Stimulated activated CD4-positive, alpha-beta T cell treated with anti-CD3 and anti-CD28 coated beads, TNF-alpha, amount 100 ng/mL, for 4 hours (primary cell): ENCODE data around the gene LCORL.
"Not testable (repeated sequence)": the region's sequence is repeated elsewhere in the genome, so short reads cannot be mapped to it uniquely, and the experiment has no call there.

Experiments
- DNase-seq, 3 experiments: peaks; one replicate each; pipeline ENCODE4 v3.0.0-alpha.2; 2020; ENCODE audit warnings: low read depth in 3 of 3

The LCORL gene

GRCh38 chr4:17933126-17933525 is 88.4 kb downstream of the LCORL start:
- DNase-seq: no peak

- no peak for DNase-seq
Observed at GRCh38 chr4:17932041-17932440, 89.5 kb downstream of the LCORL start.

- no peak for DNase-seq
Observed at GRCh38 chr4:17930256-17930655, 91.3 kb downstream of the LCORL start.

GRCh38 chr4:17924189-17924588 is 97.4 kb downstream of the LCORL start:
- no peak for DNase-seq

GRCh38 chr4:17921451-17921850 is 100.1 kb downstream of the LCORL start:
- DNase-seq: no peak

- no peak for DNase-seq
Observed at GRCh38 chr4:17920681-17921080, 100.9 kb downstream of the LCORL start.

- DNase-seq: no peak
Observed at GRCh38 chr4:17915439-17915838, 106.1 kb downstream of the LCORL start.

GRCh38 chr4:17912011-17912410 is 109.5 kb downstream of the LCORL start:
- no peak for DNase-seq

GRCh38 chr4:17911608-17912007 is 109.9 kb downstream of the LCORL start:
- no peak for DNase-seq

- no peak for DNase-seq
Observed at GRCh38 chr4:17898553-17899055, 123.0 kb downstream of the LCORL start.

GRCh38 chr4:17895481-17895880 is 126.1 kb downstream of the LCORL start:
- no peak for DNase-seq

- DNase-seq: no peak
Observed at GRCh38 chr4:17894421-17894820, 127.1 kb downstream of the LCORL start.

- DNase-seq: no peak
Observed at GRCh38 chr4:17889692-17890091, 131.9 kb downstream of the LCORL start.

- no peak for DNase-seq
Observed at GRCh38 chr4:17884511-17884910, 137.0 kb downstream of the LCORL start.

- no peak for DNase-seq
Observed at GRCh38 chr4:17884063-17884462, 137.5 kb downstream of the LCORL start.

GRCh38 chr4:17877661-17878060 is 143.9 kb downstream of the LCORL start:
- no peak for DNase-seq

GRCh38 chr4:17876943-17877342 is 144.6 kb downstream of the LCORL start:
- DNase-seq: no peak

GRCh38 chr4:17875402-17876070 is 146.0 kb downstream of the LCORL start:
- no peak for DNase-seq

- no peak for DNase-seq
Observed at GRCh38 chr4:17869327-17869726, 152.2 kb downstream of the LCORL start.

- no peak for DNase-seq
Observed at GRCh38 chr4:17867276-17867675, 154.3 kb downstream of the LCORL start.

- DNase-seq: no peak
Observed at GRCh38 chr4:17866810-17867209, 154.7 kb downstream of the LCORL start.

- DNase-seq: no peak
Observed at GRCh38 chr4:17865866-17866363, 155.6 kb downstream of the LCORL start.

- DNase-seq: not testable (repeated sequence)
Observed at GRCh38 chr4:17861906-17862305, 159.6 kb downstream of the LCORL start.
